ENCODE measurements around the gene GSTM2.

GSTM2 gene

GRCh38 chr1:109639841-109640184 lies 28.0 kb upstream of the GSTM2 start:
- H3K27me3 ChIP-seq: no peaks in the 10 kb centered on the region
- no peaks in the 10 kb centered on the region for H3K36me3 ChIP-seq
- no peak overlapping the region for H3K4me2 ChIP-seq
- H3K27ac ChIP-seq: no peak overlapping the region
- no peak overlapping the region for H3K9ac ChIP-seq
- H3K4me3 ChIP-seq: no peak overlapping the region
- TF ChIP-seq Cebpa-rat (IDR thresholded peaks at IDR 0.05): no peak
- H3K9me3 ChIP-seq (replicated peaks in 1 of 11): no peaks in the 10 kb centered on the region
- peaks cover 20 to 39% (median 28%) of the 10 kb centered on the region in 10 experiments for H3K4me1 ChIP-seq
- 0 out of 22 replicates have a peak, but pooled peaks cover 0 to 4% (median 0%) of the 10 kb centered on the region in 11 experiments for H4K20me1 ChIP-seq

- no peaks in the 10 kb centered on the region for H3K36me3 ChIP-seq
- 0 out of 22 replicates have a peak, but pooled peaks cover 0 to 4% (median 0%) of the 10 kb centered on the region in 11 experiments for H4K20me1 ChIP-seq
- H3K9me3 ChIP-seq (replicated peaks in 1 of 11): no peaks in the 10 kb centered on the region
- no peak overlapping the region for H3K27ac ChIP-seq
- H3K4me2 ChIP-seq: no peak overlapping the region; a peak in 1 of 22 replicates
- peaks cover 15 to 37% (median 26%) of the 10 kb centered on the region in 10 experiments for H3K4me1 ChIP-seq
- TF ChIP-seq Cebpa-rat (IDR thresholded peaks at IDR 0.05): no peak
- H3K9ac ChIP-seq: no peak overlapping the region
- no peaks in the 10 kb centered on the region for H3K27me3 ChIP-seq
- no peak overlapping the region for H3K4me3 ChIP-seq
Observed at GRCh38 chr1:109640285-109640865, 27.5 kb upstream of the GSTM2 start.

- Histone ChIP-seq H3K4me1 (peaks cover 15 to 34% (median 23%) of the 10 kb centered on the region in 10 experiments), H3K9me3 (replicated peaks in 1 of 11) (peaks cover 0 to 3% (median under 1%) of the 10 kb centered on the region in 11 experiments; a peak in 7 of 22 replicates), H3K27me3 (no peaks in the 10 kb centered on the region), H3K36me3 (no peaks in the 10 kb centered on the region), H3K4me3 (no peak overlapping the region), H3K4me2 (no peak overlapping the region), H4K20me1 (0 out of 22 replicates have a peak, but pooled peaks cover 0 to under 1% (median 0%) of the 10 kb centered on the region in 11 experiments), H3K27ac (no peak overlapping the region), H3K9ac (no peak overlapping the region)
- no peak for TF ChIP-seq Cebpa-rat (IDR thresholded peaks at IDR 0.05)
Observed at GRCh38 chr1:109641078-109641740, 26.6 kb upstream of the GSTM2 start.

DNA sequence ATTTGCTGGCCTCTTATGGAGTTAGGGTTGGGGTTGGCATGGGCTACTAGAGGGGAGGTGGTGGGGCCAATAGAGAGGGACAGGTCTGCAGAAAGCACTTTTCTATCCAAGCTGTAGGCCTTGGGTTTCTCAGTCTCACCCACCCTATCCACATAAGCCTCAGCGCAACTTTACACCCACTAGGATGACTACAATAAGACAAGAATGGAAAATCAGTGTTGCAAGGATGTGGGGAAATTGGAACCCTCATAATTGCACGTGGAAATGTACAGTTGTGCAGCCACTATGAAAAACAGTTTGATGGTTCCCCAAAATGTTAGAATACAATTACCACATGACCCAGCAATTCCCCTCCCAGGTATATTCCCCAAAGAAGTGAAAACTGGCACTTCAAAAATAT lies 26.0 kb upstream of the GSTM2 start:
- Histone ChIP-seq H4K20me1 (no peaks in the 10 kb centered on the region), H3K36me3 (no peaks in the 10 kb centered on the region), H3K27ac (no peak overlapping the region), H3K4me3 (no peak overlapping the region), H3K27me3 (no peaks in the 10 kb centered on the region), H3K9me3 (replicated peaks in 1 of 11) (peaks cover 0 to 7% (median 3%) of the 10 kb centered on the region in 11 experiments; a peak in 8 of 22 replicates), H3K4me2 (no peak overlapping the region), H3K9ac (no peak overlapping the region), H3K4me1 (peaks cover 12 to 27% (median 17%) of the 10 kb centered on the region in 10 experiments; a peak in 19 of 20 replicates)
- TF ChIP-seq Cebpa-rat (IDR thresholded peaks at IDR 0.05): no peak

DNA sequence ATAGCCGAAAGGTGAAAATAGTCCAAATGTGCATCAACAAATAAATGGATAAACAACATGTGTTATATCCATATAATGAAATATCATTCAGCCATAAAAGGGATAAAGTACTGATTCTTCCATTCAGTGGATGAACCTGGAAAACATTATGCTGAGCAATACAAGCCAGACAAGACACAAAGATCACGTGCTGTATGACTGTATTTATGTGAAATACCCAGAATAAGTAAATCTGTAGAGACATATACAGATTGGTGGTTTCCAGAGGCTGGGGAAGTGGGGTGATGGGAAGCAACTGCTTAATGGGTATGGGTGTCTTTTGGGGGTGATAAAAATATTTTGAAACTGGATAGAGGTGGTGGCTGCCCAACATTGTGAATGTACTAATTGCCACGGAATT lies 25.2 kb upstream of the GSTM2 start:
- Histone ChIP-seq H3K9me3 (replicated peaks in 1 of 11) (peaks cover 0 to 7% (median 3%) of the 10 kb centered on the region in 11 experiments; a peak in 8 of 22 replicates), H3K4me3 (no peak overlapping the region), H3K36me3 (no peaks in the 10 kb centered on the region), H3K27me3 (no peaks in the 10 kb centered on the region), H3K4me2 (peak overlapping the region in 9 of 11 experiments; percentile 42 to 80 (median 72); a peak in 11 of 22 replicates), H3K9ac (no peak overlapping the region), H3K4me1 (peaks cover 12 to 27% (median 16%) of the 10 kb centered on the region in 10 experiments; a peak in 19 of 20 replicates), H4K20me1 (no peaks in the 10 kb centered on the region), H3K27ac (no peak overlapping the region)
- TF ChIP-seq Cebpa-rat (IDR thresholded peaks at IDR 0.05): no peak

DNA sequence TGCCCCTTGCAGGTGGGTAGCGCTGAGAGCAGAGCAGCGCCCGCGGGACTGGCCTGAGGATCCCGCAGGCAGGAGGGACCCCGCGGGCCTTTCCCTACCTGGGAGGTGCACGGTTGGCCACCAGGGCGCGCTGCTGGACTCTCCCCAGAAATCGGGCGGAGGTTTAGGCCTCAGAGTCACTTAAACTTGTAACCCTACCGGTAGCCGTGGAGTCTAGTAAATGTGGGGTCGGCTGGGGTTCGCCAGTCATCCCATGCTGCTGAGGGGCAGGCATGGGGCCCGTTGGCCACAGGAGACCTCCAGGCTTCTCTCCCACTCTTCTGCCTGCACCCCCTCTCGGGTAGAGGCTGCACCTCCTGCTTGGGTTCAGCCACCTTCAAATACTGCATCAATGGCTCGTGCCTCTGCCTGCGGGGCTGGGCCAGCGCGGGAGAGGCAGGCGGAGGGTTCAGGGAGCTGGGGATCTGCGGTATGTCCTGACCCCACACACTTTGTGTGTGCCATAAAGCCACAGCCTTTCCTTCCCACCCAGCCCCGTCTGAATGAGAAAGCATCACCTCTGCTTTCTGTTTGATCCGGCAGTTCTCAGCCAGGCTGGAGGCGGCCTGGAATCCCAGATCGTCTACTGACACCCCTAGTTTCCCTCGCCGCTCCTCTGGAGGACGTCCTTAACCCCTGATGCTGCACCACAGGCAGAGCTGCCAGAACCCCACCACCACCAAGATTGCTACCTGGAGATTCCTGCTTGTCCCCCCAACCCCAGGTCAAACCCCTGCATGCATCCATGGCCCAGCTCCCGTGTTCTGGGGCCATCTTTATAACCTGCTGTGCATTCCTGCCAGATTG lies 24.2 kb upstream of the GSTM2 start:
- TF ChIP-seq Cebpa-rat (IDR thresholded peaks at IDR 0.05): no peak
- H3K4me2 ChIP-seq: peak overlapping the region; percentile 42 to 80 (median 71)
- no peaks in the 10 kb centered on the region for H3K27me3 ChIP-seq
- no peak overlapping the region for H3K4me3 ChIP-seq
- H3K36me3 ChIP-seq: no peaks in the 10 kb centered on the region
- peak overlapping the region in 5 of 11 experiments; percentile 18 to 46 (median 36); a peak in 6 of 22 replicates for H3K27ac ChIP-seq
- H4K20me1 ChIP-seq: no peaks in the 10 kb centered on the region
- H3K4me1 ChIP-seq: peaks cover 12 to 27% (median 16%) of the 10 kb centered on the region in 10 experiments; a peak in 19 of 20 replicates
- H3K9me3 ChIP-seq (replicated peaks in 1 of 11): peaks cover 0 to 7% (median 3%) of the 10 kb centered on the region in 11 experiments; a peak in 8 of 22 replicates
- peak overlapping the region; percentile 19 to 57 (median 44); a peak in 17 of 22 replicates for H3K9ac ChIP-seq

GRCh38 chr1:109644670-109645069 lies 23.2 kb upstream of the GSTM2 start:
- H3K4me2 ChIP-seq: no peak overlapping the region
- no peaks in the 10 kb centered on the region for H3K36me3 ChIP-seq
- H3K4me3 ChIP-seq: no peak overlapping the region
- no peak for TF ChIP-seq Cebpa-rat (IDR thresholded peaks at IDR 0.05)
- no peak overlapping the region for H3K27ac ChIP-seq
- no peaks in the 10 kb centered on the region for H3K27me3 ChIP-seq
- H3K9me3 ChIP-seq (replicated peaks in 1 of 11): peaks cover 0 to 7% (median 3%) of the 10 kb centered on the region in 11 experiments; a peak in 8 of 22 replicates
- H4K20me1 ChIP-seq: no peaks in the 10 kb centered on the region
- H3K9ac ChIP-seq: no peak overlapping the region
- peaks cover 12 to 29% (median 17%) of the 10 kb centered on the region in 10 experiments; a peak in 19 of 20 replicates for H3K4me1 ChIP-seq

DNA sequence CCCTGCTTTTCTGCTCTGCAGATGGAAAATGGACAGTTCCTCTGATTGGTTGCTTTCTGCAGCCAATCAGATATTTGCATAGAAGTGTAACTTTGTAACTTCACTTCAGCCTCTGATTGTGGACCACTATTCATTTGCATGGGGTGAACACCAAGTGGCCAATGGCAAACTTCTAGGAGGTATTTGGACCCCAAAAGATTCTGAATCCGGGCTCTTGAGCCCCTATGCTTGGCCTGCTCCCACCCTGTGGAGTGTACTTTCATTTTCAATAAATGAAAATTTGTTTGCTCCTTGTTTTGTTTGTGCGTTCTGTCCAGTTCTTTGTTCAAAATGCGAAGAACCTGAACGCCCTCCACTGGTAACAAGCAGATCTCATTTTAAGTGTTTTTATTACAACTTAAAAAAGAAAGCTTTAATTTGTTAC lies 18.4 kb upstream of the GSTM2 start:
- Histone ChIP-seq H3K4me3 (no peak overlapping the region), H3K9ac (no peak overlapping the region), H3K4me2 (peak overlapping the region in 3 of 11 experiments; percentile 17 to 34 (median 18); a peak in 2 of 22 replicates), H3K4me1 (peaks cover 0 to 8% (median 4%) of the 10 kb centered on the region in 10 experiments; a peak in 17 of 20 replicates), H4K20me1 (no peaks in the 10 kb centered on the region), H3K36me3 (no peaks in the 10 kb centered on the region), H3K27me3 (no peaks in the 10 kb centered on the region), H3K9me3 (replicated peaks in 1 of 11) (peaks cover 0 to 7% (median 3%) of the 10 kb centered on the region in 11 experiments; a peak in 8 of 22 replicates), H3K27ac (no peak overlapping the region)
- no peak for TF ChIP-seq Cebpa-rat (IDR thresholded peaks at IDR 0.05)

Measured in BLaER1 treated with 17β-estradiol and CSF1 and Interleukin-3, amounts not matched to agents 10 nM and 100 nM (cell line).